Epithelial cell of proximal tubule (primary cell): Measurements from ENCODE around the gene ME2. TPM values are rescaled to one million over a fixed set of nuclear protein-coding genes. Genes with fewer than 3 reads are reported as not detected.
"Not testable (repeated sequence)": the region's sequence is repeated elsewhere in the genome, so short reads cannot be mapped to it uniquely, and the experiment has no call there.

Source experiments
- DNase-seq: peaks from one replicate; pipeline ENCODE4 v3.0.0-alpha.2; 2011; ENCODE audit warnings: low read depth
- H3K4me3 ChIP-seq: 2 replicates; pipeline ENCODE4 v1.5.1; 2011; ENCODE audit warnings: low read depth, mild to moderate bottlenecking, low read length
- total RNA-seq: library from RNA; depleted of rRNA; stranded (reverse); fragments of >200 nt; gene quantifications from 2 replicates; pipeline ENCODE4 v1.2.3, GENCODE V29; 2015
- TF ChIP-seq, protein P1 (sequence below): conservative IDR thresholded peaks from 2 replicates; pipeline ENCODE4 v1.5.1; 2012; ENCODE audit warnings: low read depth, mild to moderate bottlenecking, low read length

Gene ME2
- total RNA-seq, 1 donor from 2014 or later = 60.4 TPM

DNA sequence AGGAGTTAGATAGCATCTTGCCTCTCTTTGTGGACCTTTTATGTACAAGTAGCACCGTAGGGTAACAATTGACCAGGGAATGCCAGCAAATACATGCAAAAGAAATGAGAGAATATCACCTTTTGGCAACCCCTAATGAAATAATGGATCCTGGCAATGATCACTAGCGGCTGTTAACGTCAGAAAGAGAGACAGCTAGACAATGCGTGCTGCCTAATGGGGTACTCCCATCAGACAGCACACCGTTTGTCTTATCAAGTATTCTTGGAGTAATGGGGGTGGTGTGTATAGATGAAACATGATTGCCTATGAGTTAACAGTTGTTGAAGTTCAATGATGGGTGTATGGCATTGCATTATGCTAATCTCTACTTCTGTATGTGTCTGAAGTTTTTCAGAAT, 90.5 kb downstream of the ME2 start:
- peak overlapping the region; percentile 91 for H3K4me3 ChIP-seq
- no peak for DNase-seq
- TF ChIP-seq, protein P1, sequence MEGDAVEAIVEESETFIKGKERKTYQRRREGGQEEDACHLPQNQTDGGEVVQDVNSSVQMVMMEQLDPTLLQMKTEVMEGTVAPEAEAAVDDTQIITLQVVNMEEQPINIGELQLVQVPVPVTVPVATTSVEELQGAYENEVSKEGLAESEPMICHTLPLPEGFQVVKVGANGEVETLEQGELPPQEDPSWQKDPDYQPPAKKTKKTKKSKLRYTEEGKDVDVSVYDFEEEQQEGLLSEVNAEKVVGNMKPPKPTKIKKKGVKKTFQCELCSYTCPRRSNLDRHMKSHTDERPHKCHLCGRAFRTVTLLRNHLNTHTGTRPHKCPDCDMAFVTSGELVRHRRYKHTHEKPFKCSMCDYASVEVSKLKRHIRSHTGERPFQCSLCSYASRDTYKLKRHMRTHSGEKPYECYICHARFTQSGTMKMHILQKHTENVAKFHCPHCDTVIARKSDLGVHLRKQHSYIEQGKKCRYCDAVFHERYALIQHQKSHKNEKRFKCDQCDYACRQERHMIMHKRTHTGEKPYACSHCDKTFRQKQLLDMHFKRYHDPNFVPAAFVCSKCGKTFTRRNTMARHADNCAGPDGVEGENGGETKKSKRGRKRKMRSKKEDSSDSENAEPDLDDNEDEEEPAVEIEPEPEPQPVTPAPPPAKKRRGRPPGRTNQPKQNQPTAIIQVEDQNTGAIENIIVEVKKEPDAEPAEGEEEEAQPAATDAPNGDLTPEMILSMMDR = no peak

DNA sequence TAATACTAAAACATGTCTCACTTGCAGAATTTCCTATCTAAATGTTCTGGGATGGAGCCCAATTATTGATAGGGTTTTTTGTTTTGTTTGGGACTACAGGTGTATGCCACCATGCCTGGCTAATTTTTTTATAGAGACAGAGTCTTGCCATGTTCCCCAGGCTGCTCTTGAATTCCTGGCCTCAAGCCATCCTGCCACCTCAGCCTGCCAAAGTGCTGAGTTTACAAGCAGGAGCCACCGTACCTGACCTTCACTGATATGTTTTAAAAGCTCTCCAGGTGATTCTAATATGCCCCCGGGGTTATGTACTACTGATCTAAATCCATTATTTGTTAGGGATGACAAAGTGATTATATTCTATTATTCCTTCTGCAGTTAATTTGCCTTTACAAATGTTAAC, 91.1 kb downstream of the ME2 start:
- no peak for DNase-seq

DNA sequence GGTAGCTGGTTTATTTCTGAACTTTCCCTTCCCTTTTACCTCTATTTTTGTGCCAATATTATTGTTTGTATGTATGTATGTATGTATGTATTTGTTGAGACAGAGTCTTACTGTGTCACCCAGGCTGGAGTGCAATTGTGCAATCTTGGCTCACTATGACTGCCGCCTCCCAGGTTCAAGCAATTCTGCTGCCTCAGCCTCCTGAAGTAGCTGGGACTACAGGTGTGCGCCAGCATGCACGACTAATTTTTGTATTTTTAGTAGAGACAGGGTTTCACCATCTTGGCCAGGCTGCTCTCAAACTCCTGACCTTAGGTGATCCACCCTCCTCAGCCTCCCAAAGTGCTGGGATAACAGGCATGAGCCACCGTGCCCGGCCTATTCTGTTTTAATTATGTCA, 93.5 kb downstream of the ME2 start:
- DNase-seq, H3K4me3 ChIP-seq: not testable (repeated sequence)

More for the DNA sequence above, 91.1 kb downstream of the ME2 start:
- H3K4me3 ChIP-seq = no peak overlapping the region
- TF ChIP-seq, protein P1 = no peak

DNA sequence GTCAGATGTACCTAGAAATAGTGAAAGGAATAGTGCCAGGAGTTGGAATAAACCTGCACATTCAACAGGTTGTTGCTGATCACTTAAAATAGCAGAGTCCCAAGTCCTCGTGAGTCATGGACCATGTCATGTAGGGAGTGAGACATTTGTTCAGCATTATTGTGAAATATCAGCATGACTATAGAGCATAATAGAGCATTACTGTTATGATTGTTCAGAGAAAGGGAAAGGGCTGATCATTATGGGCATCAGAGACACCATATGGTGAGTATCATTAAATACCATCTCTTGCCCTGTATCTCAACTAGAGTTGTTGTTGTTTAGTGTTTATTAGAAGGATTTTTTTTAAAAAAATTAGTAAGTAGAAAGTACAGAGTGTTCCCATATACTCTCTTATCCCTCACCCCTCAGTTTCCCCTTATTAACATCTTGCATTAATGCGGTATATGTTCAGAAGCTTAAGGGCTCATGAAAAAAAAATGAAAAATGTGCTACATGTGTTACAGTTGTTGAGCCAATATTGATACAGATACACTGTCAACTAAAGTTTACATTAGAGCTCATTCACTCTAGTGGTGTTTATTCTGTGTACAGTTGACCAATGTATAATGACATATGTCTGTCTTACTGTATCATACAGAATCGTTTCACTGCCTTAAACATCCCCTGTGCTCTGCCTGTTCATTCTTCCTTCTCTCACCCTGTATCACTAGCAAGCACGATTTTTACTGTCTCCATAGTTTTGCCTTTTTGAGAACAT, 94.6 kb downstream of the ME2 start:
- TF ChIP-seq, protein P1 = no peak
- DNase-seq = peak; percentile 71
- no peak overlapping the region for H3K4me3 ChIP-seq

DNA sequence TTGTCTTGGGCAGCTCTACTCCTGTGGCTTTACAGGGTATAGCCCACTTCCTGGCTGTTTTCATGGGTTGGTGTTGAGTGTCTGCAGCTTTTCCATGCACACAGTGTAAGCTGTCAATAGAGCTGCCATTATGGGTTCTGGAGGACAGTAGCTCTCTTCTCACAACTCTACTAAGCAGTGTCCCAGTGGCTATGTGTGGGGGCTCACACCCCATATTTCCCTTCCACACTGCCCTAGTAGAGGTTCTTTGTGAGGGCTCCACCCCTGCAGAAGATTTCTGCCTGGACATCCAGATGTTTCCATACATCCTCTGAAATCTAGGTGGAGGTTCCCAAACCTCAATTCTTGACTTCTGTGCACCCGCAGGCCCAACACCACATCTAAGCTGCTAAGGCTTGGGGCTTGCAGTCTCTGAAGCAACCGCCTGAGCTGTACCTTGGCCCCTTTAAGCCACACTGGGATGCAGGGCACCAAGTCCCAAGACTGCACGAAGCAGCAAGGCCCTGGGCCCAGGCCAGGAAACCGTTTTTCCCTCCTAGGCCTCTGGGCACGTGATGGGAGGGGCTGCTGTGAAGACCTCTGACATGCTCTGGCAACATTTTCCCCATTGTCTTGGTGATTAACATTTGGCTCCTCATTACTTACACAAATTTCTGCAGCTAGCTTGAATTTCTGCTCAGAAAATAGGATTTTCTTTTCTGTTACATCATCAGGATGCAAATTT, 98.3 kb downstream of the ME2 start:
- TF ChIP-seq, protein P1 = no peak
- no peak for DNase-seq
- no peak overlapping the region for H3K4me3 ChIP-seq

- TF ChIP-seq, protein P1 = no peak
- H3K4me3 ChIP-seq = no peak overlapping the region
- DNase-seq = no peak
Observed at GRCh38 chr18:50981381-50981780, 102.5 kb downstream of the ME2 start.

- TF ChIP-seq, protein P1 = no peak
Observed at GRCh38 chr18:50982086-50982801, 103.3 kb downstream of the ME2 start.

More at GRCh38 chr18:50982086-50982801, 103.3 kb downstream of the ME2 start:
- no peak overlapping the region for H3K4me3 ChIP-seq
- DNase-seq = no peak
